Subcutaneous abdominal adipose tissue (tissue), 5 donors: Measurements from ENCODE around the gene BTNL8.

Source experiments
- H3K27ac ChIP-seq: one replicate; pipeline ENCODE4 v1.7.0; 2013; ENCODE audit warnings: low read depth, mild to moderate bottlenecking, inconsistent platforms, low read length, moderate library complexity
- H3K27me3 ChIP-seq, 5 donors: one replicate each; pipeline ENCODE4 v1.7.0; 2013; ENCODE audit warnings: low read length in 5 of 5, inconsistent platforms in 1 of 5; ENCODE audit not compliant: control insufficient read depth in 5 of 5, insufficient read depth in 4 of 5
- H3K36me3 ChIP-seq, 5 donors: one replicate each; pipeline ENCODE4 v1.7.0; 2013; ENCODE audit warnings: low read length in 5 of 5; ENCODE audit not compliant: control insufficient read depth in 5 of 5, insufficient read depth in 5 of 5
- H3K4me1 ChIP-seq, 5 donors: one replicate each; pipeline ENCODE4 v1.7.0; 2013; ENCODE audit warnings: low read length in 5 of 5, mild to moderate bottlenecking in 3 of 5, moderate library complexity in 1 of 5; ENCODE audit not compliant: control insufficient read depth in 5 of 5, insufficient read depth in 5 of 5
- H3K4me3 ChIP-seq, 5 donors: one replicate each; pipeline ENCODE4 v1.7.0; 2013; ENCODE audit warnings: low read length in 5 of 5, low read depth in 1 of 5
- H3K9ac ChIP-seq, 5 donors: one replicate each; pipeline ENCODE4 v1.7.0; 2013; ENCODE audit warnings: low read length in 5 of 5, mild to moderate bottlenecking in 4 of 5, moderate library complexity in 3 of 5
- H3K9me3 ChIP-seq, 5 donors: one replicate each; pipeline ENCODE4 v1.7.0; 2013; ENCODE audit warnings: low read length in 5 of 5; ENCODE audit not compliant: control insufficient read depth in 5 of 5
- donor health status: healthy.
- donor health status: healthy.
- donor health status: healthy.
- donor health status: healthy.
- donor health status: healthy.

Gene BTNL8

DNA sequence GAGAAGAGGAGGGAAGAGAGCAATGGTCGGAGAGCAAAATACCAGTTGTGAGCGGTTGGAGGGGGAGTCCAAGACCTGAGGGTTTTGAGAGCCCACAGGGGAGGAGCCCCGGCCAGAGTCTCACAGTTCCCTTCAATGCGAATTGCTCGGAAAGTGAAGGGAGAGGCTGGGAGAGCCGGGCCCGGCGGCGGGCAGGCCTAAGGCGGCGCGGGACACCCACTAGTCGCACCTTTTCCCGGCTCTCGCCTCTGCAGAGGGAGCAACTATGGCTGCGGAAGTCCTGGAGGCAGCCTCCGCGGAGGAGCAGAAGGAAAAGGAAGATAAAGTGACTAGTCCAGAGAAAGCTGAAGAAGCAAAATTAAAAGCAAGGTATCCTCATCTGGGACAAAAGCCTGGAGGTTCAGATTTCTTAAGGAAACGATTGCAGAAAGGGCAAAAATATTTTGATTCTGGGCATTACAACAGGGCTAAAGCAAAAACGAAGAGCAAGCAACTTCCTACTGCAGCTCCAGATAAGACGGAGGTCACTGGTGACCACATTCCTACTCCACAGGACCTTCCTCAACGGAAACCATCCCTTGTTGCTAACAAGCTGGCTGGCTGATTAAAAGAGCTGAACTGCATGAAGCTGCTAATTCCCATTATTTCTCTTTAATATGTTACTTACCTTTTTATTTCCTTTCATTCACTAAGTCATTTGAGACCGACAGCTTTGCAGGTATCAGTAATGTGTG lies 83.2 kb downstream of the BTNL8 start:
- Histone ChIP-seq H3K27ac (no peak overlapping the region), H3K9ac (no peak overlapping the region), H3K4me1 (peaks cover 0 to 7% (median 0%) of the 10 kb centered on the region in 5 donors), H3K4me3 (no peak overlapping the region), H3K9me3 (peaks cover 0 to 3% (median 0%) of the 10 kb centered on the region in 5 donors), H3K36me3 (no peaks in the 10 kb centered on the region), H3K27me3 (peaks cover 0 to 7% (median 0%) of the 10 kb centered on the region in 5 donors)

DNA sequence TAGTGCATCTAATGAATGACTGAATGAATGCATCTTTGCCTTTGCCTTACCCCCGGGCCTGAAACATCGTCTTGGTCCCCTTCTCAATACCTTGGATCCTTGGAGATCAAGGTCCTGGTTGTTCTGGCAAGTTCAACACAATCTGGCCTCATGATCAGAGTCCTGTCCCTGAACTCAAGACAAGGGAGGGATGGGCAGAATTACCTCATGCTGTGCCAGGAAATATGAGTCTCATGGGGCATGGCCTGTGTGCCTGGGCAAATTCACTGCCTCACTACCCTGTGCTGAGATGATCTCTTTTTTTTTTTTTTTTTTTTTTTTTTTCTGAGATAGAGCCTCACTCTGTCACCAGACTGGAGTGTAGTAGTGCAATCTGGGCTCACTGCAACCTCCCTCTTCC lies 89.1 kb downstream of the BTNL8 start:
- no peaks in the 10 kb centered on the region for H3K36me3 ChIP-seq
- H3K27ac ChIP-seq = no peak overlapping the region
- no peak overlapping the region for H3K9ac ChIP-seq
- peaks cover 0 to 3% (median 0%) of the 10 kb centered on the region in 5 donors for H3K9me3 ChIP-seq
- H3K4me1 ChIP-seq = no peaks in the 10 kb centered on the region
- H3K27me3 ChIP-seq = peaks cover 0 to 8% (median 0%) of the 10 kb centered on the region in 5 donors
- H3K4me3 ChIP-seq = no peak overlapping the region

DNA sequence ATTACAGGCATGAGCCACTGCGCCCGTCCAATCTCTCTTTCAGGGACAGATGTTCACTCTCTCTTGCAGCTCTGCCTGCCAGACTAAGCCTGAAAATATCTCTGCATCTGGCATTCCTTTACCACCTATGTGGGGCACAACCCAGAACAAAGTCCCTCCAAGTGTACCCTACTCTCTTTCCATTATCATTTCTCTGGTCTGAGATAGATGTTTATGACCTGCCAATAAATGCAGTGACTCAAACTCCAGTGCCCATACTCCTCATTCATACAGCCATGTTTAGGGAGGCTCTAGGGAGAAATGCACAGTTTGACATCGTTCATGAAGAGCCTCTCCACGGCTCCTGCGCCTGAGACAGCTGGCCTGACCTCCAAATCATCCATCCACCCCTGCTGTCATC lies 89.6 kb downstream of the BTNL8 start, which contains the start of gene BTNL3:
TSS of gene BTNL3 (plus strand) at position 255 of the 400 bp plus-strand sequence. CDS start 183 bp downstream, outside the sequence.
- Histone ChIP-seq H3K9ac (no peak within 1 kb of the TSS), H3K27ac (no peak within 1 kb of the TSS), H3K36me3 (no peaks in the 10 kb centered on the region), H3K4me3 (no peak within 1 kb of the TSS), H3K9me3 (peaks cover 0 to 3% (median 0%) of the 10 kb centered on the region in 5 donors), H3K27me3 (peaks cover 0 to 8% (median 0%) of the 10 kb centered on the region in 5 donors), H3K4me1 (no peaks in the 10 kb centered on the region)

DNA sequence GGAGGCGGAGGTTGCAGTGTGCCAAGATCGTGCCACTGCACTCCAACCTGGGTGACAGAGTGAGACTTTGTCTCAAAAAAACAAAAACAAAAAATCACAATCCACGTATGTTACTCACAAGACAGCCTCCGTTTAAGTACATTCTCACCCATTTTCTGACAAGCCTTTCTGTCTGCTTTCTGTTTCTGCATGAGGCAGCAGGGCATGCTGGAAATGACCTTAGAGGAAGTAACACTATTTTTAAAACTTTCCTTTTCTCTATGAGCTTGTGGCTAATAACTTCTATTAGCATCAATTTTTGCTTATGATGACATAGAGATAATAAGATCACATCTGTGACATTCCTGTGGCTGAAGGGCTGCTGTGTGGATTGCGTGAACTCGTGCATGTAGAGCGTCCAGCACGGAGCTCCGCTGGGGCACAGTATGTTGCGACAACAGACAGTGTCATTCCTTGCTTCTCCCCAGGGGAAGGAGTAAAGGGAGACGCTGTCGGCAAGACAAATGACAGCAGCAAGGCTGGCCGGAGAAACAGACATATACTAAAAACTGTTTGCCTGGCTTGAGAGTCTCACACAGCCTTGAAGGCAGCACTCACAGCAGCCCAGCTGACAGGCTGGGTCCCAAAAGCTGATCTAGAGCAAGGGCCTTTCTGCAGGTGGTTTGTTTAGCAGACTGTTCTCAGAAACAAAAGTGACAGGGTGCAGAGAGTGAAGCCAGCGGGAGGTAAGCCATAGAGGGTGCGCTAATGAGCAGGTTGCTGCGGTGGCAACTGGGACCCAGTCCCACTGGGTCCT lies 91.3 kb downstream of the BTNL8 start:
- H3K4me1 ChIP-seq = no peaks in the 10 kb centered on the region
- no peak overlapping the region for H3K9ac ChIP-seq
- no peak overlapping the region for H3K4me3 ChIP-seq
- peaks cover 0 to 8% (median 0%) of the 10 kb centered on the region in 5 donors for H3K27me3 ChIP-seq
- no peak overlapping the region for H3K27ac ChIP-seq
- H3K9me3 ChIP-seq = peaks cover 0 to 3% (median 0%) of the 10 kb centered on the region in 5 donors
- no peaks in the 10 kb centered on the region for H3K36me3 ChIP-seq

DNA sequence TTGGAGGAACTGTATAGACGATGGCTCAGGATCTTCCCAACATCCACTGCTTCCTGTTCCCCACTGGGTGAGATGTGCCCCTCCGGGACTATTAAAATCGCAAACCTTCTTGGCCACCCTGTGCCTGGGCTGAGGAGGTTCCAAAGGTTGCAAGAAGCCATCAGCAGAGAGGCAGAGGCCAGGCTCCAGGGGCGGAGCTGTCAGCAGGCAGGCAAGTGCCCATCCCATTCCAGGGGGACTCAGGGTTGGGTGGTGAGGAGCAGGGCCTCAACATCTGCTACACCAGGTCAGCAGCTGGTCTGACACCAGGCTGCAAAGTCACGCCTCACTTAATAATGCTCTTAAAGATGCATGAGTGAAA lies 91.9 kb downstream of the BTNL8 start:
- Histone ChIP-seq H3K4me3 (no peak overlapping the region), H3K9me3 (peaks cover 0 to 3% (median 0%) of the 10 kb centered on the region in 5 donors), H3K27me3 (peaks cover 0 to 8% (median 0%) of the 10 kb centered on the region in 5 donors), H3K4me1 (no peaks in the 10 kb centered on the region), H3K27ac (no peak overlapping the region), H3K36me3 (no peaks in the 10 kb centered on the region), H3K9ac (no peak overlapping the region)
